Hair follicle dermal papilla cell (primary cell): ENCODE results near the gene TCHH. TPM values are rescaled to one million over a fixed set of nuclear protein-coding genes. Genes with fewer than 3 reads are reported as not detected.

Experiments used
- small RNA-seq: library from RNA; depleted of rRNA; stranded (forward); fragments of <200 nt; gene quantifications from one replicate; pipeline ENCODE3, GENCODE V24; 2012
- total RNA-seq: library from RNA; depleted of rRNA; stranded (reverse); fragments of >200 nt; gene quantifications from 2 replicates; pipeline ENCODE4 v1.2.3, GENCODE V29; 2012

Gene TCHH
- total RNA-seq: under 0.01 TPM in 1 of 2 replicates, not detected in the other

GRCh38 chr1:152115344-152115743, at the start of gene TCHH:
Gene TCHH, minus strand, starts transcription at chr1:152115444. Its CDS starts 1,364 bp downstream, at chr1:152114080.

GRCh38 chr1:152159144-152159543, 43.9 kb upstream of the TCHH start, which contains the start of gene RPTN:
Gene RPTN, minus strand, starts transcription at chr1:152159228. Its CDS starts 1,339 bp downstream, at chr1:152157889.

DNA sequence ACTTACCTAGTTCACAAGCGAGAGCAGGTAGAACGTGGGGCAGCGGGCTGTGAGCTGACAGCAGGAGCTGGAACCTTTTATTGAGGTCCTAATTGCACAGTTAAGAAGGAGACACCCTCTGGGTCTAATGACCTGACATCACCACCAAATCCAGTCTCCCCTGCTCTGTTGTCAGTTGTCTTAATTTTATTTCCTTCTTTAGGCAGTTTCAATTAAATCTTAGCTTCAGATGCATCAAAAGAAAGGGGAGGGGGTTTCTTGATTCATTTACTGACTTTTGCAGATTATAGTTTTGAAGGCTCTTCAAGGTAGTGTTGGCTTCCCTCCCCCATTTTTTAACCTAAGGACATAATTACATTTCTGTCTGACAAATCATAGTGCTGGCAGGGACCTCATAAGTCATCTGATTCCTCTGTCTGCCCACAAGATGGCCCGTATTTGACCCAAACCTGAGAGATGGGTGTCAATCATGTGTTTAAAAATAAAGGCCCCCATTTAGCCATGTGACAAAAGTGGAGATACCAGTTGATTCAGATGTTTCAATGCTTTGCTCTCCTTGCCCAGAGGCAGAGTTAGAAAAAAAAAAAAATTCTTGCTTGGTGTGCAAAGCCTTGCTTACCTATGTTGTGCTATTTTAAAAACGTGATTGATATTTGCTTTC, 26.1 kb downstream of the TCHH start, which contains the start of gene TCHHL1:
Gene TCHHL1 (minus strand): TSS at position 51 of the 661 bp plus-strand sequence. CDS start 921 bp downstream, outside the sequence.

Small RNAs within 50 kb of the gene (small RNA-seq; reads per million reads assigned to genes)
- gene SPTLC1P4: not detected

Other genes starting within 250 kb of the TCHH start
- 11.4 and 11.7 TPM in 2 replicates for gene THEM4, start 205.9 kb downstream of the TCHH start, total RNA-seq
- gene S100A10, start 121.6 kb downstream of the TCHH start, total RNA-seq: 54.0 and 87.7 TPM in 2 replicates
- 138 and 180 TPM in 2 replicates for gene S100A11, start 78.4 kb downstream of the TCHH start, total RNA-seq
- gene TCHHL1, start 26.4 kb downstream of the TCHH start, total RNA-seq: not detected in 2 replicates
- 0.12 TPM in 1 of 2 replicates, not detected in the other for gene RPTN, start 43.8 kb upstream of the TCHH start, total RNA-seq
- under 0.01 TPM in 1 of 2 replicates, not detected in the other for gene HRNR, start 108.7 kb upstream of the TCHH start, total RNA-seq
- gene FLG, start 209.8 kb upstream of the TCHH start, total RNA-seq: 0.16 and 9.8 TPM in 2 replicates
- not detected in 2 replicates for gene FLG2, start 244.6 kb upstream of the TCHH start, total RNA-seq